ENCODE data around the gene ABI3BP.

ABI3BP gene

GRCh38 chr3:100873611-100874010 lies 119.6 kb downstream of the ABI3BP start:
- TF ChIP-seq CTCF (IDR thresholded peaks at IDR 0.05; ENCODE audit: low read depth, low read length) = no peak
- DNase-seq (ENCODE audit: extremely low read depth, low read depth) = no peak

GRCh38 chr3:100871306-100871705 lies 121.9 kb downstream of the ABI3BP start:
- no peak for TF ChIP-seq CTCF (IDR thresholded peaks at IDR 0.05; ENCODE audit: low read depth, low read length)
- no peak for DNase-seq (ENCODE audit: extremely low read depth, low read depth)

GRCh38 chr3:100869787-100870186 lies 123.4 kb downstream of the ABI3BP start:
- TF ChIP-seq CTCF (IDR thresholded peaks at IDR 0.05; ENCODE audit: low read depth, low read length) = no peak
- peak; percentile 77 for DNase-seq (ENCODE audit: extremely low read depth, low read depth)

GRCh38 chr3:100868894-100869293 lies 124.3 kb downstream of the ABI3BP start:
- DNase-seq (ENCODE audit: extremely low read depth, low read depth) = no peak
- no peak for TF ChIP-seq CTCF (IDR thresholded peaks at IDR 0.05; ENCODE audit: low read depth, low read length)

GRCh38 chr3:100868096-100868495 lies 125.1 kb downstream of the ABI3BP start:
- no peak for DNase-seq (ENCODE audit: extremely low read depth, low read depth)
- no peak for TF ChIP-seq CTCF (IDR thresholded peaks at IDR 0.05; ENCODE audit: low read depth, low read length)

- TF ChIP-seq CTCF (IDR thresholded peaks at IDR 0.05; ENCODE audit: low read depth, low read length) = no peak
- DNase-seq (ENCODE audit: extremely low read depth, low read depth) = no peak
Measured at GRCh38 chr3:100865442-100865841, 127.8 kb downstream of the ABI3BP start.

- DNase-seq (ENCODE audit: extremely low read depth, low read depth) = no peak
- TF ChIP-seq CTCF (IDR thresholded peaks at IDR 0.05; ENCODE audit: low read depth, low read length) = no peak
Measured at GRCh38 chr3:100864471-100865250, 128.6 kb downstream of the ABI3BP start.
